Activated CD8-positive, alpha-beta memory T cell treated with anti-CD3 and anti-CD28 coated beads, Interleukin-2, amount 50 U/mL, for 24 hours (primary cell): ENCODE results near the gene FLII.
A peak's percentile ranks its signal among the peaks of the same experiment; 100 is the strongest.

Experiments used
- DNase-seq: peaks from one replicate; pipeline ENCODE4 v3.0.0-alpha.2; 2020; ENCODE audit errors: extremely low read depth

FLII gene

DNA sequence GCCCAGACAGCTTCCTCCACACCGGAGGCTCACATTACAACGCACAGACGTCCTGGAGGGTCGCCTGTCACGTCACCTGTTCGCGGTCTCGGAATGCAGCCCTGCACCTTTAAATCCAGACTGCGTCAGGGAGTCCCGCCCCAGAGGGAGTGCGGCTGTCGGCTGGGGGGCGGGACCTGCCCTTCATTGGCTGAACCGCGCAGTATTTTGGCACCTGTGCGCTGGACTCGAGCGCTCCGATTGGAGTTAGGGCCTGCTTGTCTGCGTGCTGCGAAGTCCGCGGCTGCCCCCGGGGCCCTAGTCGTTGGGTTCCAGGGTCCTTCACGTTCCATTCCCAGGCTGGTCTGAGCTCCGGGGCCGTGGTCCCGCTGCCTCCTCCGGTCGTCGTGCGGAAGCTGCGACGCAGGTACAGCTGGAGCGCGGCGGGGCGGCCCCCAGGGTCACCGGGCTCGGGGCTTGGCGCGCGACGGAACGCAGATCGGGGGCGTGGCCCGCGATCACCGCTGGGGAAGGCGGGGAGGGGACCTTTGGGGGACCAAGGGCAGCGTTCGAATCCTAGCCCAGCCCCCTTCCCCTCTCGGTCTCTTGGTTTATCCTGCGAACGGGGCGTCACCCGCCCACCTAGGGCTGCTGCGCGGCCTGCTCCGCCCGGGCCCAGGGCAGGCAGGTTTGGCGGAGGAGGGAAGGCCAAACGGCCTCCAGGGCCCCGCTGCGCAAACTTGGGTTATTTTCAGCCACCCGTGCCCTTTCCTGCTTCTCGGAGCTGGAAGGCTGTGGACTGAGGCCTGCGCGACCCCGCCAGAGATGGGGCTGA, 2.0 kb upstream of the FLII start, which contains the start of gene MIEF2:
TSS of gene MIEF2 (plus strand) at position 331 of the 814 bp plus-strand sequence. CDS start 2,059 bp downstream, outside the sequence.
- DNase-seq: peak; percentile 82

GRCh38 chr17:18259621-18260331, 1.2 kb upstream of the FLII start:
- DNase-seq: no peak

GRCh38 chr17:18257982-18258355, 569 bp downstream of the FLII start:
- DNase-seq: no peak

- DNase-seq: no peak
These were observed 1.1 kb downstream of the FLII start for GRCh38 chr17:18257268-18257981.

- DNase-seq: no peak
These were observed 1.8 kb downstream of the FLII start for GRCh38 chr17:18256776-18257175.

DNA sequence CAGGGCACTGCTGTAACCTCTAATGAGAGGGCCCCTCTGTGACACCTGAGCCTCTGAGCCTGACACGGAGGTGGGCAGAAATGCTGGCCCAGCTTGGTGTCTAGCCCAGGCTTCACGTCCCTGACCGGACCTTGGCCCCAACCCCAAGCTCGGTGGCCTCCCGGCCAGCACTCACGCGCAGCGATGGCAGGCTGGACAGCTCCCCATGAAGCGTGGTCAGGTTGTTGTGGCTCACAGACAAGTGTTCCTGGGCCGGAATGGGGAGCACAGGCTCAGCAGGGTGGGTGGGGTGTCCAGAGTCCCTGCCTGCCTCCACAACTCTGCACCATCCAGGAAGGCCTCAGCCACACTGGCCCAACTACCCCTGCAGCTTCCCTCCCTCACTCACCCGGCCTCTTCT, 2.2 kb downstream of the FLII start:
- no peak for DNase-seq

DNA sequence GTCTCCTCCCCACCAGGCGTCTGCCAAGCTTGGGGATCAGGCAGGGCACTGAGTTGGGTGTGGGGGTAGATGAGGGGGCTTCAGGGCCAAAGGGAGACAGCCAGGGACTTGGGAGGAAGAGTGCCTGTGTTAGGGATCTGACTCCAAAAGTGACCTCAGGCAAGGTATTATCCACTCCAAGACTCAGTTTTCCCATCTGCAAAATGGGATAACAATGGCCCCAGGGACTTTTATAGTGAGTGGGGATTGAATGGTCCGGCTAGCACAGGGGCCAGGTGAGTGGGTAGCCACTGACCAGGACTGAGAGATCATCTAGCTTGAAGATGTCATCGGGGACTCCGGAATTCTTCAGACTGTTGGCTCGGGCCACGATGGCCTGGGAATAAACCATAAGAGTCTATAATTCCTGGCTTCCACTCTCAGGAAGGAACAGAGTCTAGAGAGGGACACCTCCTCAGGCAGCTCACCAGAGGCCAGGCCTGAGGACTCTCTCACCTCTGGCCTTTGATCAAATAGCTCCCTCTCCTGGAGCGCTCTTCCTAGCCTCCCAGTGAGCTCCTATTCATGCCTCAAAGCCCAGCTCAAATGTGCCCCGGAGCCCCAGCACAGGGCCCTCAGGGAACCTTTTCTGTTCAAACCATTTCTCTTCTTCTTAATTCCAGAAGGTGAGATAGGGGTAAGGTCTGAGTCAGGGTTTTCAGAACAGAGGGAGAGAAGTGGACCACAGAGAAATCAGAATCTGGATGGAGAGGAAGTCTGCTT, 3.5 kb downstream of the FLII start:
- no peak for DNase-seq

- no peak for DNase-seq
These were observed 4.4 kb downstream of the FLII start for GRCh38 chr17:18253947-18254821.

DNA sequence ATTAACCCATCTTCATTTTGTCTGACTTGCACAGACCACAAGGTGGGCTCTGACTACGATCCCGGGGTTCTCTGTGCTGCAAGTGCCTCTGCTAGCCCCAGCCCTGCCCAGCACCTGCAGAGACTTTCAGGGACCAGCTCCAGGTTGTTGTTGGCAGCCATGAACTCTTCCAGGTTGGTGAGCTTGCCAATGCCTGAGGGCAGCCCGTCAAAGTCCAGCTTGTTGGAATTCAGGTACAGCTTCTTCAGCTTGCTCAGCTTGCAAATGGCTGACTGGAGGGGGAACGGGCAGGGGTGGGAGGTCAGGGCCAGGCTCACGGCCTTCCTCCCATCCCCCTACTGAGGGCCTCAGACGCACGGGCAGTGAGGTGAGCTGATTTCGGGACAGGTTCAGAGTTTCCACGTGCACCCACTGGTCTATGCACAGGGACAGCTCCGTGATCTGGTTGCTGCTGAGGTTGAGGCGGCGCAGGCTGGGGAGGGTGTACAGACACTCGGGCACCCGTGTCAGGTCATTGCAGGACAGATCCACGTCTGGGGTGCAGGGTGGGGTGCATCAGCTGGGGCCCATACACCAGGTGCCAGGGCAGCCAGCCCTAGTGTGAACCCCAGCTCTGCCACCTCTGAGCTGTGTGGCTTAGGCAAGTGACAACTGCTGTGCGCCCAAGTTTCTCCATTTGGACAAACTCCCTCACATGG, 5.2 kb downstream of the FLII start:
- DNase-seq: no peak

DNA sequence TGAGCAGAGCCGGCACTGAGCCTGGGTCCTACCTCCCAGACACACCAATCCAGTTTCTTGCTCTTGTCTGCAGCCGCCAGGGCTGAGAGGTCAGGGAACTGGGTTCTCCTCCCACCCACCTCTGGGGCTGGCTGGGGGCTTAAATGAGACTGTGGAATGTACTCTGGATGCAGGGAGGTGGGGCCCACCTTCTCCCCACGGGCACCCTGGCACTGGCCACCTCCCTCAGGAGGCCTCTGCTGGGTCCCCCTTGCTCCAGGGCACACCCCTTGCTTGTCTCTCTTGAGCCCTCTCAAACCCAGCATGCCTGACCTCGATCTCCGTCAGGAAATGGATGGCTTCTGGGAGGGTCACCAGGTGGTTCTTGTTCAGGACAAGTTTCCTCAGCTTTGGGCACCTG, 6.4 kb downstream of the FLII start:
- no peak for DNase-seq

- DNase-seq: no peak
These were observed 7.3 kb downstream of the FLII start for GRCh38 chr17:18251204-18251603.

DNA sequence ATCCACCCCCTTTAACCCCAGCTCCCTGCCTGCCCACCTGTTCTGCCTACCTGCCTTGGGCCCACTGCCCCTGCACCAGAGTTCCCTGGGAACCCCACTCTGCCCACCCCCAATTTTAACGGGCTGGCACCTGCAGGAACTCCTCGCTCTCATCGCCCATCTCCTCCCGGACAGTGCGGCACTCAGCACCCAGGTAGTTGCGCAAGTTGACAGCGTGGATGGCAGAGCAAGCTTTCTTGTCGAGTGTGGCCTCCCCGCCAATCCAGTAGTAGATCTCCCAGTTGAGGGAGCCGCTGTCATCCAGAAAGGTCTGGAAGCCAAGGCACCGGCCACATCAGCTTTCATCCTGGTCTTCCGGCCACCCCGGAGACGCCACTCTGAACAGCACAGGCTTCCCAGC, 7.8 kb downstream of the FLII start:
- no peak for DNase-seq

DNA sequence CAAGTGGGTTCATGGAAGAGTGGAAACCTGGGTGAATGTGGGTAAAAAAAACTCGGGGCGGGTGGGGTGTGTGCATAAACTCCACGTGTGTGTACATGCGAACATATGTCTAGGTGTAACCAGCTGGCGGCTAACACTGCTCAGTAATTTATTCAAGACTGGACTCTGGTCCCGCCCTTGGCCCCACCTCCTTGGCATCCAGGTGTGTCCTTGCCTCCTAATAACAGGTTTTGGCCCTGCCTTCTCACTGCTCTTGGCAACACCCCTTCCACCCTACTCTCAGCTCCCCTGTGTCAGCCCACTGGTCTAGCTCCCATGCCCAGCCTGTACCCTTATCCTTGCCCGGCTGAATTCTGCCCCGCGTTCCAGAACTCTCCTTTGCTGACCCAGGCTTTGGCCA, 8.3 kb downstream of the FLII start:
- DNase-seq: no peak

GRCh38 chr17:18248811-18249210, 9.7 kb downstream of the FLII start:
- DNase-seq: no peak

GRCh38 chr17:18248300-18248731, 10.2 kb downstream of the FLII start:
- no peak for DNase-seq

DNA sequence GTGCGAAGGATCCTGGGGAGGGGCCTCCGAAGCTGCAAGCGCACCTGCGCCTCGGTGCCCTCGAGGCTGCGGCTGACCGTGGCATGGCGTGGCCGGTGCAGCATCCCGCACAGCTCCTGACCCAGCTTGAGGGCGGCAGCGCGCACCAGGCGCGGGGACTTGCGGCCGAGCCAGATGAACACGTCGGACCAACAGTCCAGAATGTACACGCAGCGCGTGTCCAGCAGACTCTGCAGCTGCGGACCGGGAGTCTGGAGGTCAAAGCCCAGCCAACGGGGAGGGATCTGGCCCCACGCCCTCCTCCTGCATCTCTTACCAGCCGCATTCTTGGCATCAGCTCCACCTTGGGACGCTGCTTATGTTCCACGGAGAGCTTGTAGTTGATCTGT, 10.9 kb downstream of the FLII start:
- DNase-seq: no peak

GRCh38 chr17:18246880-18247612, 11.5 kb downstream of the FLII start:
- DNase-seq: no peak

DNA sequence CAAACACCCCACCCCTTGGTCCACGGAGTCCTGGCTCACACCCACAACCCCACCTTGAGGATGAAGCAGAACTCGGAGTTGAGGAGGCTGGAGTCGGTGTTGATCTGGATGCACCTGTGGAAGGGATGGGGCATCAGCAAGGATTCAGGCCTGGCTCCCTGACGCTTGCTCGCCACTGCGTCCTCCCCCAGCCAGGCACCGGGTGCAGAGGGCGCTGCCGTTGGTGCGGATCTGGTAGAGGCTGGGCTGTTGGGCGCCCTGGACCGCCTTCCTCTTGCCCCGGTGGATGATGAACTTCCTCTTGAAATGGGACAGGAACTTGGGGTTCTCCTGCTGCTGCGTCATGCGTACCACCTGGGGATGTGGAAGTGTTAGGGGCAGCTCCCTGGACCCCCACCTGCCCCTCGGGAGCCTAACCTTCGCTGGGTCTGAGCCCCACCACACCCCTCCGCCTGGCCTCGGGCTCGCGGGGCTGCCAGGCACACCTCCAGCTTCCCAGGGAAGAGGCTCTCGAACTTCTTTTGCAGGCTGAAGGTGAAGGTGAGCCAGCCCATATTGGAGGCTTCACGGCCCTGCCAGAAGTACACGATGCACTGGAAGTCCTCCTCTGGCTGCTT, 12.3 kb downstream of the FLII start:
- no peak for DNase-seq
